ENCODE results near the gene DIAPH3. TPM values are rescaled to one million over a fixed set of nuclear protein-coding genes. Genes with fewer than 3 reads are reported as not detected.
"Not testable (repeated sequence)": the region's sequence is repeated elsewhere in the genome, so short reads cannot be mapped to it uniquely, and the experiment has no call there.

Gene DIAPH3
- total RNA-seq, 3 donors from 2014 or later = 2.1 to 4.0 (median 3.7) TPM

GRCh38 chr13:60094385-60095088, 69.2 kb downstream of the DIAPH3 start:
- no peak overlapping the region for H3K4me3 Mint-ChIP-seq

GRCh38 chr13:60093425-60094019, 70.2 kb downstream of the DIAPH3 start:
- no peaks in the 10 kb centered on the region for H3K27me3 Mint-ChIP-seq (ENCODE audit: low read depth)
- DNase-seq (no peak), ATAC-seq (no peak)
- no peaks in the 10 kb centered on the region for H3K36me3 Mint-ChIP-seq (ENCODE audit: insufficient read depth)
- no peak overlapping the region for H3K4me3 Mint-ChIP-seq
- no peaks in the 10 kb centered on the region for H3K9me3 Mint-ChIP-seq
- H3K4me1 Mint-ChIP-seq (ENCODE audit: low read depth) = no peaks in the 10 kb centered on the region

More at GRCh38 chr13:60094385-60095088, 69.2 kb downstream of the DIAPH3 start:
- DNase-seq (no peak), ATAC-seq (no peak)
- no peaks in the 10 kb centered on the region for H3K9me3 Mint-ChIP-seq
- H3K27me3 Mint-ChIP-seq (ENCODE audit: low read depth) = no peaks in the 10 kb centered on the region
- no peaks in the 10 kb centered on the region for H3K36me3 Mint-ChIP-seq (ENCODE audit: insufficient read depth)
- no peaks in the 10 kb centered on the region for H3K4me1 Mint-ChIP-seq (ENCODE audit: low read depth)

GRCh38 chr13:60091573-60091972, 72.2 kb downstream of the DIAPH3 start:
- ATAC-seq (no peak), DNase-seq (no peak)
- H3K27me3 Mint-ChIP-seq (ENCODE audit: low read depth) = no peaks in the 10 kb centered on the region
- H3K36me3 Mint-ChIP-seq (ENCODE audit: insufficient read depth) = no peaks in the 10 kb centered on the region
- H3K9me3 Mint-ChIP-seq = no peaks in the 10 kb centered on the region
- H3K4me3 Mint-ChIP-seq = no peak overlapping the region
- H3K4me1 Mint-ChIP-seq (ENCODE audit: low read depth) = no peaks in the 10 kb centered on the region

- no peak overlapping the region for H3K4me3 Mint-ChIP-seq
- no peaks in the 10 kb centered on the region for H3K36me3 Mint-ChIP-seq (ENCODE audit: insufficient read depth)
- no peaks in the 10 kb centered on the region for H3K27me3 Mint-ChIP-seq (ENCODE audit: low read depth)
Observed at GRCh38 chr13:60090574-60090973, 73.2 kb downstream of the DIAPH3 start.

GRCh38 chr13:60083780-60084179, 79.9 kb downstream of the DIAPH3 start:
- DNase-seq; H3K36me3 Mint-ChIP-seq (ENCODE audit: insufficient read depth); H3K4me1 Mint-ChIP-seq (ENCODE audit: low read depth); H3K4me3 Mint-ChIP-seq; H3K27me3 Mint-ChIP-seq (ENCODE audit: low read depth); H3K9me3 Mint-ChIP-seq; ATAC-seq: not testable (repeated sequence)

More at GRCh38 chr13:60090574-60090973, 73.2 kb downstream of the DIAPH3 start:
- no peak for DNase-seq
- no peak for ATAC-seq
- Mint-ChIP-seq H3K4me1 (ENCODE audit: low read depth) (no peaks in the 10 kb centered on the region), H3K9me3 (no peaks in the 10 kb centered on the region)

GRCh38 chr13:60080850-60081249, 82.9 kb downstream of the DIAPH3 start:
- Mint-ChIP-seq H3K36me3 (ENCODE audit: insufficient read depth) (no peaks in the 10 kb centered on the region), H3K4me3 (no peak overlapping the region), H3K4me1 (ENCODE audit: low read depth) (no peaks in the 10 kb centered on the region), H3K27me3 (ENCODE audit: low read depth) (peaks cover 2% of the 10 kb centered on the region), H3K9me3 (no peaks in the 10 kb centered on the region)
- DNase-seq (no peak), ATAC-seq (no peak)

- DNase-seq (no peak), ATAC-seq (no peak)
- Mint-ChIP-seq H3K27me3 (ENCODE audit: low read depth) (peaks cover 2% of the 10 kb centered on the region), H3K36me3 (ENCODE audit: insufficient read depth) (no peaks in the 10 kb centered on the region), H3K9me3 (no peaks in the 10 kb centered on the region), H3K4me3 (no peak overlapping the region), H3K4me1 (ENCODE audit: low read depth) (no peaks in the 10 kb centered on the region)
Observed at GRCh38 chr13:60078226-60078625, 85.5 kb downstream of the DIAPH3 start.

GRCh38 chr13:60075850-60076249, 87.9 kb downstream of the DIAPH3 start:
- Mint-ChIP-seq H3K4me3 (no peak overlapping the region), H3K4me1 (ENCODE audit: low read depth) (no peaks in the 10 kb centered on the region), H3K9me3 (no peaks in the 10 kb centered on the region), H3K27me3 (ENCODE audit: low read depth) (peaks cover 2% of the 10 kb centered on the region), H3K36me3 (ENCODE audit: insufficient read depth) (no peaks in the 10 kb centered on the region)
- no peak for DNase-seq
- no peak for ATAC-seq

GRCh38 chr13:60074397-60074796, 89.3 kb downstream of the DIAPH3 start:
- H3K27me3 Mint-ChIP-seq (ENCODE audit: low read depth) = peaks cover 2% of the 10 kb centered on the region
- no peak overlapping the region for H3K4me3 Mint-ChIP-seq
- H3K4me1 Mint-ChIP-seq (ENCODE audit: low read depth) = no peaks in the 10 kb centered on the region
- no peaks in the 10 kb centered on the region for H3K36me3 Mint-ChIP-seq (ENCODE audit: insufficient read depth)
- no peaks in the 10 kb centered on the region for H3K9me3 Mint-ChIP-seq
- DNase-seq = no peak
- ATAC-seq = no peak

- DNase-seq (no peak), ATAC-seq (no peak)
- Mint-ChIP-seq H3K4me3 (no peak overlapping the region), H3K36me3 (ENCODE audit: insufficient read depth) (no peaks in the 10 kb centered on the region), H3K27me3 (ENCODE audit: low read depth) (no peaks in the 10 kb centered on the region), H3K9me3 (no peaks in the 10 kb centered on the region), H3K4me1 (ENCODE audit: low read depth) (no peaks in the 10 kb centered on the region)
Observed at GRCh38 chr13:60066226-60066625, 97.5 kb downstream of the DIAPH3 start.

- no peaks in the 10 kb centered on the region for H3K36me3 Mint-ChIP-seq (ENCODE audit: insufficient read depth)
- H3K4me3 Mint-ChIP-seq = no peak overlapping the region
- DNase-seq (no peak), ATAC-seq (no peak)
- H3K27me3 Mint-ChIP-seq (ENCODE audit: low read depth) = no peaks in the 10 kb centered on the region
- H3K9me3 Mint-ChIP-seq = no peaks in the 10 kb centered on the region
- H3K4me1 Mint-ChIP-seq (ENCODE audit: low read depth) = no peaks in the 10 kb centered on the region
Observed at GRCh38 chr13:60062502-60062901, 101.2 kb downstream of the DIAPH3 start.

- H3K4me3 Mint-ChIP-seq = no peak overlapping the region
- H3K36me3 Mint-ChIP-seq (ENCODE audit: insufficient read depth) = no peaks in the 10 kb centered on the region
- no peaks in the 10 kb centered on the region for H3K27me3 Mint-ChIP-seq (ENCODE audit: low read depth)
- no peaks in the 10 kb centered on the region for H3K9me3 Mint-ChIP-seq
- DNase-seq (no peak), ATAC-seq (no peak)
- H3K4me1 Mint-ChIP-seq (ENCODE audit: low read depth) = no peaks in the 10 kb centered on the region
Observed at GRCh38 chr13:60061737-60062136, 102.0 kb downstream of the DIAPH3 start.

GRCh38 chr13:60051754-60052285, 111.9 kb downstream of the DIAPH3 start:
- ATAC-seq = no peak
- H3K4me3 Mint-ChIP-seq = no peak overlapping the region
- DNase-seq = no peak
- H3K36me3 Mint-ChIP-seq (ENCODE audit: insufficient read depth) = no peaks in the 10 kb centered on the region
- no peaks in the 10 kb centered on the region for H3K9me3 Mint-ChIP-seq
- no peaks in the 10 kb centered on the region for H3K27me3 Mint-ChIP-seq (ENCODE audit: low read depth)
- no peaks in the 10 kb centered on the region for H3K4me1 Mint-ChIP-seq (ENCODE audit: low read depth)

- H3K27me3 Mint-ChIP-seq (ENCODE audit: low read depth); H3K4me1 Mint-ChIP-seq (ENCODE audit: low read depth); H3K9me3 Mint-ChIP-seq; ATAC-seq; DNase-seq; H3K4me3 Mint-ChIP-seq; H3K36me3 Mint-ChIP-seq (ENCODE audit: insufficient read depth): not testable (repeated sequence)
Observed at GRCh38 chr13:60048353-60048752, 115.4 kb downstream of the DIAPH3 start.

GRCh38 chr13:60047918-60048317, 115.8 kb downstream of the DIAPH3 start:
- ATAC-seq (no peak), DNase-seq (no peak)
- no peaks in the 10 kb centered on the region for H3K4me1 Mint-ChIP-seq (ENCODE audit: low read depth)
- no peak overlapping the region for H3K4me3 Mint-ChIP-seq
- H3K36me3 Mint-ChIP-seq (ENCODE audit: insufficient read depth) = no peaks in the 10 kb centered on the region
- H3K9me3 Mint-ChIP-seq = peaks cover 3% of the 10 kb centered on the region
- H3K27me3 Mint-ChIP-seq (ENCODE audit: low read depth) = no peaks in the 10 kb centered on the region
